GM19238 (cell line): ENCODE results near the gene RASSF5.
A peak's percentile ranks its signal among the peaks of the same experiment; 100 is the strongest.
"Not testable (repeated sequence)": the region's sequence is repeated elsewhere in the genome, so short reads cannot be mapped to it uniquely, and the experiment has no call there.

ENCODE experiments used
- DNase-seq: peaks from one replicate; pipeline ENCODE4 v3.0.0; 2011; ENCODE audit warnings: low spot score; ENCODE audit not compliant: insufficient read length

The RASSF5 gene

GRCh38 chr1:206476058-206476457, 31.3 kb upstream of the RASSF5 start:
- no peak for DNase-seq

- no peak for DNase-seq
Observed at GRCh38 chr1:206476591-206476990, 30.7 kb upstream of the RASSF5 start.

- no peak for DNase-seq
Observed at GRCh38 chr1:206477110-206477509, 30.2 kb upstream of the RASSF5 start.

GRCh38 chr1:206477581-206478380, 29.6 kb upstream of the RASSF5 start:
- no peak for DNase-seq

DNA sequence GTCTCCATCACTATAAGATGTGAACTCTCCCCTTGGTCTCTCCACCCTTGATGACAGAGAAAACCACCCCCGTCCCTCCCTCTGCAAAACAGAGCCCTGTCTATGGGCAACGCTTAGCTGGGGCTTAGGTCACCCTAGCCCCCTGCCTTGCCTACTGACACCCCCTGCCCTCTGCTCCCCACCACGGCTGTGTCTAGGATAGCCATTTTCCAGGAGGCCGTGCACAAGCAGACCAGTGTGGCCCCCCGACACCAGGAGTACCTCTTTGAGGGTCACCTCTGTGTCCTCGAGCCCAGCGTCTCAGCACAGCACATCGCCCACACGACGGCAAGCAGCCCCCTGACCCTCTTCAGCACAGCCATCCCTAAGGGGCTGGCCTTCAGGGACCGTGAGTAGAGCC, 28.6 kb upstream of the RASSF5 start:
- DNase-seq, result no peak

DNA sequence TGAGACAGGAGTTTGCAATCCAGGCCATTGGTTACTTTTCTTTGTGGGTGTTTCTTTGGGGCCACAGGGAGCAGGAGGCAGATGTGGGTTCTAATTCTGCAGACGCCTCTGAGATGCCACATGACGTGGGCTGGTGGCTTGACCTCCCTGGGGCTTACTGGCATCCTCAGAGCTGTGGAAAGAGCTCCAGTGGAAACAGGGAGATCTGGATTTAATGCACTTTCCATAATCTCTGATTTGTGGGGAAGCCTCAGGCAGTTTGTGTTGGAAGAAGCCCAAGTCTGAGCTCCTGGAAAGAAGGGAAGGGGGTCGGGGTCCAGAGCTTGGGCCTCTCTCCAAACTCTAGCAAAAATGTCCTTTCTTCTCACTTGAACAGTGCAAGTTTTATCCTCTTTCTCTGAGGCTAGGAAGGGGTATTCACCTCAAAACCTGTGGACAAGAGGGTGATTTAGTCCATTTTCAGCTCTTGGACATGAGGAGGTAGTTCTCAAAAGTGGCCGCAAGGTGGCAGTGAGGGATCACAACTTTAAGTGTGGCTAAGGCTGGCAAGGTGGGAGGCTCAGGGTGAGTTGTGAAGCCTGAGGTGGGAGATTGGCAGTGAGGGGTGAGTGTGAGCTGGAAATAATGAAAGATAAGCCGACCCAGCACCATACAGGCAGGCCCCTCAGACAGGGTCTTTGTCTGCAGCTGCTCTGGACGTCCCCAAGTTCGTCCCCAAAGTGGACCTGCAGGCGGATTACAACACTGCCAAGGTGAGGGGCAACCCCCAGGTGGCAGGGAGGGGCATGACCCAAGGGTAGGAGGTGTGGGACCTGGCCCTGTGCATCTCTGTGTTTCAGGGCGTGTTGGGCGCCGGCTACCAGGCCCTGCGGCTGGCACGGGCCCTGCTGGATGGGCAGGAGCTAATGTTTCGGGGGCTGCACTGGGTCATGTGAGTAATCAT, 27.9 kb upstream of the RASSF5 start:
- DNase-seq, result peak; percentile 79

- no peak for DNase-seq
Observed at GRCh38 chr1:206480211-206480610, 27.1 kb upstream of the RASSF5 start.

- no peak for DNase-seq
Observed at GRCh38 chr1:206482611-206483010, 24.7 kb upstream of the RASSF5 start.

DNA sequence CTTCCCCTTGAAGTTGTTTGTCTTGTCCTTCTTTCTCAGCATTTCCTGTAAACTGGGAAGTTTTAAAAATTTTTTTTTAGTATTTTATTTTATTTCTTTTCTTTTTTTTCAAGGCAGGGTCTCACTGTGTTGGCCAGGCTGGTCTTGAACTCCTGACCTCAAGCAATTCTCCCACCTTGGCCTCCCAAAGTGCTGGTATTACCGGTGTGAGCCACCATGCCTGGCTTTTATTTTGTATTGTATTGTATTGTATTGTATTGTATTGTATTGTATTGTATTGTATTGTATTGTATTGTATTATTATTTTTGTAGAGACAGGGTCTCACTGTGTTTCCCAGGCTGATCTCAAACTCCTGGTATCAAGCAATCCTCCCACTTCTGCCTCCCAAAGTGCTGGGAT, 23.5 kb upstream of the RASSF5 start:
- DNase-seq, result not testable (repeated sequence)

DNA sequence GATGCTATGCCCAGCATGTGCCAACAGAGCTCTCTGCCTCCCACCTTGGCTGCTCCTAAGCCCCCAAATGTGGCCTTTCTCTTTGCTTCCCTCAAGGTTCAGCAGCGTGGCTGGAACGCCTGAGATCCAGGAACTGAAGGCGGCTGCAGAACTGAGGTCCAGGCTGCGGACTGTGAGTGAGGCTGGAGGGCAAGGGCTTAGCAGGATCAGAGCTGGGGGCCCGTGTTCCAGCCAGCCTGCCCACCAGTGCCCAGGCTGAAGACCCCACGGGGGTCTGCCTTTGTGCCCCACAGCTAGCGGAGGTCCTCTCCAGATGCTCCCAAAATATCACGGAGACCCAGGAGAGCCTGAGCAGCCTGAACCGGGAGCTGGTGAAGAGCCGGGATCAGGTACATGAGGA, 22.4 kb upstream of the RASSF5 start:
- DNase-seq, result no peak

DNA sequence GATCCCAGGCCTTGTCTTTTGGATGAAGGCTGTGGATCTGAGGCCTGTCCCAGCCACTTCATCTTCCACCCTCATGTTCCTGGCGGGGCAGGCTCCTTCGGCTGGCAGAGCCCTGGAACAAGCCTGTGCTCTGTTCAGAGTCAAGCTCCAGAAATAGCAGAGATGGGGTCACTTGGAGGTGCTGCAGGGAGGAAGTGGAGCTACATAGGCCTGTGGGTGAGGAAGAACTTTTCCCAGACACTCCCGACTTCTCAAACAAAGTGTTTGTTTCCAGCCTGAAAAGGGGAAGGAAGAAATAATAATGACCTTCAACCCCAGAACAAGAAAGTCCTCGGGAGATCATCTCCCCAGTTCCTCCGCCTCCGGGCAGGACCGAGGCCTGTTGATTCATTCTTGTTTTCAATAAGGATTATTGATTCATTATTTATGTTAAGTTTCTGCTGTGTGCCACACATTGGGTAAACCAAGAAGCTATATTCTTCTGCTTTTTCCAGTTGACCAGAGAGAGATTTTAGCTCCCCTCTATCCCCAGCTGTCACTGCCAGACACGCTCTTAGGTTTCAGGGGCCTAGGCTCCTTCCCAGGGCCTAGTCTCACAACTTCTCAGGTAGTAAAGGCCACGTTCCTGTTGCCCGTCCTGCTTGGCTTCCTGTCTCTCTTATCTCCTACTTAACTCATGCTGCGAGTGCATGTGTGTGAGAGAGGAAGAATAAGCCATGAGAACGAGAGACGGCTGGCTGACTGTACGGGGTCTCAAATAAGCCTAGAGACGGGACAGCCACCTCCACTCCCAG, 20.1 kb upstream of the RASSF5 start:
- no peak for DNase-seq

- no peak for DNase-seq
Observed at GRCh38 chr1:206487970-206488369, 19.4 kb upstream of the RASSF5 start.

DNA sequence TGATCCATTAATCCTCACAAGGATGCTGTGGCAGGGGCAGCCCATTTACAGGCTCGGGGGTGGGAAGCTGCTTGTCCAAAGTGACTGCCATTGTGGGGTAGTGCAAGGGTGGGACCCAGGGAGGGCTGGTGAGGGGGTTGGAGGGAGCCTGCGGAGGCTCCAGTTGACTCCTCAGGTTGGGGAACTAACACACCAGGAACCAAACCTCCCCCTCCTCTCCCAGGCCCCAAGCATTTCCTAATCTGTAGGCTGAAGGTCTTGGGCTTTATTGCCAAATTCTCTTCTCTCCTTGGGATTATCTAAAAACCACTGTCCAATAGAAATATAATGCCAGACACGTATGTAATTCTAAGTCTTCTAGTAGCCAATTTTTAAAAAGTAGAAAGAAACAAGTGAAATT, 18.9 kb upstream of the RASSF5 start:
- no peak for DNase-seq

DNA sequence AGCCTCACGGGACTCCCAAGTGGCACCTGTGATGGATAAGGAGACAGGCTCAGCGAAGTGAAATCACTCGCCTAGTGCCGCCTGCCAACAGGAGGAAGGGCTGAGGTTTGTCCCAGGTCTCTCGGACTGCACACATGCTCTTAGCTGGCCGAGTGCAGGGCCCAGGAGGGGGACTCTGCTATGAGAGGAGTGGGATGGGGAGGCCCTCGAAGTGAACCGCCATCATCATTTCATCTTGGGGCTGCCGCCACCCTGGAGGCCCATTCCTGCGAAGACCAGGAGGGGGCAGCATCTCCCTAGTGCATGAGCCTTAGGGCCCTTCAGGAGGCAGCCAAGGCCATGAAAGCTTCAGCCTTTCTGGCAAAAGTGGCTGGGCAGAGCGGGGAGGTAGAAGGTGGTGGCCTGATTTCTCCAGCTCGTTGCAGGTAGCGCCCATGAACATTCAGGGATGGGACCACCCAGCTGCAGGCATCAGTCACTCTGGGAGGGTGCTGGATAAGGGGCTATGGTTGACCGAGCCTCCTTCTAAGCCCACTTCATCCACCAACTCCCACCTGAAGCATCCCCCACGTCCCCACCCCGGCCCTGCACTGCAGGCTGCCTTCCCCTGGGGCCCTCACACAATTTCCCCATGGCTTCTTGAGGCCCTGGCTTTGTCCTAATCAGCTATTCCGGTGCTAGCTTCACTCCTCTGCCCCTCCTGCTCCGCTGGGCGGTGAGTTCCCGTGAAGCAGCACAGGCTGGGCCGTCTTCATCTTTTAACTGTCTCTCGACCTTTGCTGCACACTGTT, 17.2 kb upstream of the RASSF5 start:
- DNase-seq, result peak; percentile 75

- no peak for DNase-seq
Observed at GRCh38 chr1:206490771-206491405, 16.4 kb upstream of the RASSF5 start.

DNA sequence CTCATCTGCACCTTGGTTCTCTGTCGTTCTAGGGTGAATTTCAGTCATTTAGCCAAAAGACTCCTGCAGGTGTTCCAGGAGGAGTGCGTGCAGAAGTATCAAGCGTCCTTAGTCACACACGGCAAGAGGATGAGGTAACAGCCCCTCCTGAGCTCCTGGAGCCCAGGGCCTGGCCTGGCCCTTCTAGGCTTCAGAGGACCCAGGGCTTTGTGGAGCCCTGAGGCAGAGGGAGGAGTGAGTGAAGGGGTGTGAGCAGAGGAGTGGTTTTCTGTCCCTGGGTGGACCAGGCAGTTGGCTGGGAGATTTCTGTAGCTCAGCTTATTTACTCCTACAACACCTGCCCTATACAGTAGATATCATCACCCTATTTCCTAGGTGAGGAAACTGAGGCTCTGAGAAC, 15.7 kb upstream of the RASSF5 start:
- no peak for DNase-seq

- no peak for DNase-seq
Observed at GRCh38 chr1:206492589-206492988, 14.7 kb upstream of the RASSF5 start.

GRCh38 chr1:206493279-206493678, 14.1 kb upstream of the RASSF5 start:
- DNase-seq, result no peak

DNA sequence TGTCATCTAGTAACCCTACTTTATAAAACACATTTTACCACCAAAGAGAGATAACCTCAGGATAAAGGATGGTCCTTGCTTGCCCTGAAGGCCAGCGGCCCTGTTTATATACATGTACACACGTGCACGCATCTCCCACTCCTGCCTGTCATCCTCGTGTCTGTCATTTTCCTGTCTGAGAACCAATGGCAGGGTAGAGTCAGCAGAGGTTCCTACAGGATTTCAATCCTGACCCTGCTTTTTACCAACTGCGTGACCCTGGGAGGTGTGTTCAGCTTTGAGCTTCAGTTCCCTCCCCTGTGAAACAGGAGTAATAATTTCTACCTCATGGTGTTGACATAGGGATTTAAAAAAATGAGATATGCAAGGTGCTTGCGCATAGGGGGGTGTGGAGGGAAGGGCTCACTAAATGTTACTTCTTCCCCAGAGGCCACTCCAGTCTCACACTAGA, 12.3 kb upstream of the RASSF5 start:
- no peak for DNase-seq

DNA sequence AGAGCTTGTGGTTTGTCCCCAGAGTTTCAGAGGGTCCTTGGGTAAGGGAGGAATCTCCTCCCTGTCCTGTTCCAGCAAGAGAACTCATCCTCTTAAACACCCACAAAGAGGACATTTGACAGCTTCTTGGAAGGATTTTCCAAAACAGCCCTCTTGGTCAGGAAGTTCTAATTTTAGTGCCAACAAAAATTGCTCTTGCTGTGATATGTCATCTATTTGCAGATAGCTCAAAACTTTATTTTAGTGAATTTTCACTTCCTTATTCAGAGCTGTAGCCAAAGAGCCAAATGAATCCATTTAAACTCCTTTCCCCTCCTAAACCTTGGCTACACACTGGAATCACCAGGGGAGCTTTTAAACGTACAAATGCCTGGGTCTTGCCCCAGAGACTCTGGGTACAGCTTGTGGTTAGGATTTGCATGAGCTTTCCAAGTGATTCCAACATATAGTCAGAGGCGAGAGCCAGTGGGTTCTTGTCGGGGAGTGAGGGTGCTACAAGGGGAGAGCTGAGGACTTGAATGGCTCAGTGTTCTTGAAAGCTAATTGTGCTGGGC, 11.8 kb upstream of the RASSF5 start:
- DNase-seq, result no peak
